ENCODE measurements around the gene CASZ1. TPM values are rescaled to one million over a fixed set of nuclear protein-coding genes. Genes with fewer than 3 reads are reported as not detected.

CASZ1 gene
- total and polyA plus RNA-seq, 2 experiments from 2014 or later: 6.2 to 6.7 TPM

DNA sequence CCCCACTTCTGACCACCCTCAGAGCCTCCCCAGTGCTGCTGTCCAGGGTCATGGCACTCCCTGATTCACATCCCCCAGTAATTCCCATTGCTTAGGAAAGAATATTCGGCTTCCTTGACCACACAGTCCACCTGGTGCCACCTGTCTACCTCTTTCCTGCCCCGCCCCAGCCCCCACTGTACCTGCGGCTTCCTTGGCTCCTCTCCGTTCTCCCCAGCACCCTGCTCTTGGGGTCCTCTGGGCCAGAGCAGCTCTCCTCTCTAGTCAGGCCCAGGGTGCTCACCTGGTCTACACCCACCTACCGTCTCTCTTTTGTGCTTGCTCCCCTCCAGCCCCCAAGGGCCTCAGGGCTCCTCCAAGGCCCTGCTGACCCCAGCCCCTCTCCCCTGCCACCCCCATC, 179.1 kb downstream of the CASZ1 start:
- H3K36me3 Mint-ChIP-seq (ENCODE audit: low read depth): no peaks in the 10 kb centered on the region
- no peaks in the 10 kb centered on the region; the same call in 2 of the 3 replicates for H3K9me3 Mint-ChIP-seq
- peaks cover 13% of the 10 kb centered on the region for H3K27me3 Mint-ChIP-seq (ENCODE audit: insufficient read depth, low read depth, poor library complexity)
- Histone ChIP-seq H3K9me2 (ENCODE audit: insufficient read depth) (no peaks in the 10 kb centered on the region), H3K36me3 (ENCODE audit: insufficient read depth) (no peaks in the 10 kb centered on the region), H3K4me3 (no peak overlapping the region), H3K79me2 (replicated peaks; ENCODE audit: insufficient read depth) (no peaks in the 10 kb centered on the region), H3K27me3 (ENCODE audit: insufficient read depth) (no peaks in the 10 kb centered on the region), H3F3A (replicated peaks; ENCODE audit: low read depth) (no peaks in the 10 kb centered on the region), H3K4me2 (no peak overlapping the region), H3K4me1 (ENCODE audit: insufficient read depth) (no peaks in the 10 kb centered on the region; the same call in 1 of the 2 replicates), H2AFZ (no peak overlapping the region), H4K20me1 (replicated peaks; ENCODE audit: insufficient read depth) (no peaks in the 10 kb centered on the region), H3K27ac (ENCODE audit: low read depth) (no peak overlapping the region)
- no peak overlapping the region for H3K27ac Mint-ChIP-seq
- H3K4me1 Mint-ChIP-seq: peaks cover 26% of the 10 kb centered on the region
- TF ChIP-seq NANOG (IDR thresholded peaks at IDR 0.05; ENCODE audit: borderline replicate concordance) (no peak), EZH2phosphoT487 (IDR thresholded peaks at IDR 0.05; ENCODE audit: unreplicated experiment) (no peak), ZNF331 (CRISPR knock-in tag; IDR thresholded peaks at IDR 0.05; ENCODE audit: low read depth) (no peak), ZNF114 (CRISPR knock-in tag; IDR thresholded peaks at IDR 0.05) (no peak), EZH2 (IDR thresholded peaks at IDR 0.05; ENCODE audit: low read depth, unreplicated experiment) (no peak), STAT1 (IDR thresholded peaks at IDR 0.05; ENCODE audit: unreplicated experiment) (no peak), CREB1 (CRISPR knock-in tag; IDR thresholded peaks at IDR 0.05; ENCODE audit: low read depth) (no peak), POLR2AphosphoS5 (IDR thresholded peaks at IDR 0.05; ENCODE audit: low read depth) (no peak)
- TF ChIP-seq, protein P1, sequence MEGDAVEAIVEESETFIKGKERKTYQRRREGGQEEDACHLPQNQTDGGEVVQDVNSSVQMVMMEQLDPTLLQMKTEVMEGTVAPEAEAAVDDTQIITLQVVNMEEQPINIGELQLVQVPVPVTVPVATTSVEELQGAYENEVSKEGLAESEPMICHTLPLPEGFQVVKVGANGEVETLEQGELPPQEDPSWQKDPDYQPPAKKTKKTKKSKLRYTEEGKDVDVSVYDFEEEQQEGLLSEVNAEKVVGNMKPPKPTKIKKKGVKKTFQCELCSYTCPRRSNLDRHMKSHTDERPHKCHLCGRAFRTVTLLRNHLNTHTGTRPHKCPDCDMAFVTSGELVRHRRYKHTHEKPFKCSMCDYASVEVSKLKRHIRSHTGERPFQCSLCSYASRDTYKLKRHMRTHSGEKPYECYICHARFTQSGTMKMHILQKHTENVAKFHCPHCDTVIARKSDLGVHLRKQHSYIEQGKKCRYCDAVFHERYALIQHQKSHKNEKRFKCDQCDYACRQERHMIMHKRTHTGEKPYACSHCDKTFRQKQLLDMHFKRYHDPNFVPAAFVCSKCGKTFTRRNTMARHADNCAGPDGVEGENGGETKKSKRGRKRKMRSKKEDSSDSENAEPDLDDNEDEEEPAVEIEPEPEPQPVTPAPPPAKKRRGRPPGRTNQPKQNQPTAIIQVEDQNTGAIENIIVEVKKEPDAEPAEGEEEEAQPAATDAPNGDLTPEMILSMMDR (conservative IDR thresholded peaks at IDR 0.05; ENCODE audit: low read depth in 2 of 2): no peak
- TF ChIP-seq, protein P2, sequence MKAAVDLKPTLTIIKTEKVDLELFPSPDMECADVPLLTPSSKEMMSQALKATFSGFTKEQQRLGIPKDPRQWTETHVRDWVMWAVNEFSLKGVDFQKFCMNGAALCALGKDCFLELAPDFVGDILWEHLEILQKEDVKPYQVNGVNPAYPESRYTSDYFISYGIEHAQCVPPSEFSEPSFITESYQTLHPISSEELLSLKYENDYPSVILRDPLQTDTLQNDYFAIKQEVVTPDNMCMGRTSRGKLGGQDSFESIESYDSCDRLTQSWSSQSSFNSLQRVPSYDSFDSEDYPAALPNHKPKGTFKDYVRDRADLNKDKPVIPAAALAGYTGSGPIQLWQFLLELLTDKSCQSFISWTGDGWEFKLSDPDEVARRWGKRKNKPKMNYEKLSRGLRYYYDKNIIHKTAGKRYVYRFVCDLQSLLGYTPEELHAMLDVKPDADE (IDR thresholded peaks at IDR 0.05): no peak
- TF ChIP-seq, protein P3, sequence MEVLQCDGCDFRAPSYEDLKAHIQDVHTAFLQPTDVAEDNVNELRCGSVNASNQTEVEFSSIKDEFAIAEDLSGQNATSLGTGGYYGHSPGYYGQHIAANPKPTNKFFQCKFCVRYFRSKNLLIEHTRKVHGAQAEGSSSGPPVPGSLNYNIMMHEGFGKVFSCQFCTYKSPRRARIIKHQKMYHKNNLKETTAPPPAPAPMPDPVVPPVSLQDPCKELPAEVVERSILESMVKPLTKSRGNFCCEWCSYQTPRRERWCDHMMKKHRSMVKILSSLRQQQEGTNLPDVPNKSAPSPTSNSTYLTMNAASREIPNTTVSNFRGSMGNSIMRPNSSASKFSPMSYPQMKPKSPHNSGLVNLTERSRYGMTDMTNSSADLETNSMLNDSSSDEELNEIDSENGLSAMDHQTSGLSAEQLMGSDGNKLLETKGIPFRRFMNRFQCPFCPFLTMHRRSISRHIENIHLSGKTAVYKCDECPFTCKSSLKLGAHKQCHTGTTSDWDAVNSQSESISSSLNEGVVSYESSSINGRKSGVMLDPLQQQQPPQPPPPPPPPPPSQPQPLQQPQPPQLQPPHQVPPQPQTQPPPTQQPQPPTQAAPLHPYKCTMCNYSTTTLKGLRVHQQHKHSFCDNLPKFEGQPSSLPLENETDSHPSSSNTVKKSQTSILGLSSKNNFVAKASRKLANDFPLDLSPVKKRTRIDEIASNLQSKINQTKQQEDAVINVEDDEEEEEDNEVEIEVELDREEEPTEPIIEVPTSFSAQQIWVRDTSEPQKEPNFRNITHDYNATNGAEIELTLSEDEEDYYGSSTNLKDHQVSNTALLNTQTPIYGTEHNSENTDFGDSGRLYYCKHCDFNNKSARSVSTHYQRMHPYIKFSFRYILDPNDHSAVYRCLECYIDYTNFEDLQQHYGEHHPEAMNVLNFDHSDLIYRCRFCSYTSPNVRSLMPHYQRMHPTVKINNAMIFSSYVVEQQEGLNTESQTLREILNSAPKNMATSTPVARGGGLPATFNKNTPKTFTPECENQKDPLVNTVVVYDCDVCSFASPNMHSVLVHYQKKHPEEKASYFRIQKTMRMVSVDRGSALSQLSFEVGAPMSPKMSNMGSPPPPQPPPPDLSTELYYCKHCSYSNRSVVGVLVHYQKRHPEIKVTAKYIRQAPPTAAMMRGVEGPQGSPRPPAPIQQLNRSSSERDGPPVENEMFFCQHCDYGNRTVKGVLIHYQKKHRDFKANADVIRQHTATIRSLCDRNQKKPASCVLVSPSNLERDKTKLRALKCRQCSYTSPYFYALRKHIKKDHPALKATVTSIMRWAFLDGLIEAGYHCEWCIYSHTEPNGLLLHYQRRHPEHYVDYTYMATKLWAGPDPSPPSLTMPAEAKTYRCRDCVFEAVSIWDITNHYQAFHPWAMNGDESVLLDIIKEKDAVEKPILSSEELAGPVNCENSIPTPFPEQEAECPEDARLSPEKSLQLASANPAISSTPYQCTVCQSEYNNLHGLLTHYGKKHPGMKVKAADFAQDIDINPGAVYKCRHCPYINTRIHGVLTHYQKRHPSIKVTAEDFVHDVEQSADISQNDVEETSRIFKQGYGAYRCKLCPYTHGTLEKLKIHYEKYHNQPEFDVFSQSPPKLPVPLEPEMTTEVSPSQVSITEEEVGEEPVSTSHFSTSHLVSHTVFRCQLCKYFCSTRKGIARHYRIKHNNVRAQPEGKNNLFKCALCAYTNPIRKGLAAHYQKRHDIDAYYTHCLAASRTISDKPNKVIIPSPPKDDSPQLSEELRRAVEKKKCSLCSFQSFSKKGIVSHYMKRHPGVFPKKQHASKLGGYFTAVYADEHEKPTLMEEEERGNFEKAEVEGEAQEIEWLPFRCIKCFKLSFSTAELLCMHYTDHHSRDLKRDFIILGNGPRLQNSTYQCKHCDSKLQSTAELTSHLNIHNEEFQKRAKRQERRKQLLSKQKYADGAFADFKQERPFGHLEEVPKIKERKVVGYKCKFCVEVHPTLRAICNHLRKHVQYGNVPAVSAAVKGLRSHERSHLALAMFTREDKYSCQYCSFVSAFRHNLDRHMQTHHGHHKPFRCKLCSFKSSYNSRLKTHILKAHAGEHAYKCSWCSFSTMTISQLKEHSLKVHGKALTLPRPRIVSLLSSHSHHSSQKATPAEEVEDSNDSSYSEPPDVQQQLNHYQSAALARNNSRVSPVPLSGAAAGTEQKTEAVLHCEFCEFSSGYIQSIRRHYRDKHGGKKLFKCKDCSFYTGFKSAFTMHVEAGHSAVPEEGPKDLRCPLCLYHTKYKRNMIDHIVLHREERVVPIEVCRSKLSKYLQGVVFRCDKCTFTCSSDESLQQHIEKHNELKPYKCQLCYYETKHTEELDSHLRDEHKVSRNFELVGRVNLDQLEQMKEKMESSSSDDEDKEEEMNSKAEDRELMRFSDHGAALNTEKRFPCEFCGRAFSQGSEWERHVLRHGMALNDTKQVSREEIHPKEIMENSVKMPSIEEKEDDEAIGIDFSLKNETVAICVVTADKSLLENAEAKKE (CRISPR knock-in tag; IDR thresholded peaks at IDR 0.05): no peak
- ATAC-seq (no peak), DNase-seq (ENCODE audit: low spot score) (no peak)
- no peak overlapping the region for H3K4me3 Mint-ChIP-seq
